H1 (cell line): ENCODE data around the gene MXI1. TPM values are rescaled to one million over a fixed set of nuclear protein-coding genes. Genes with fewer than 3 reads are reported as not detected.

Source experiments
- CHD1 ChIP-seq: IDR thresholded peaks from 2 replicates; pipeline ENCODE4 v1.6.1; 2012; ENCODE audit warnings: low read depth, low read length, improper control_type of control experiment
- CREB1 ChIP-seq: IDR thresholded peaks from 2 replicates; pipeline ENCODE4 v1.6.1; 2012; ENCODE audit warnings: inconsistent platforms
- CTCF ChIP-seq, 3 experiments: IDR thresholded peaks; 1 replicate in 2 of 3; 2 replicates in 1 of 3; pipeline versions ENCODE4 v1.5.1 to v1.6.1; 2011; ENCODE audit warnings: low read length in 3 of 3, mild to moderate bottlenecking in 3 of 3, inconsistent platforms in 2 of 3, low read depth in 1 of 3, moderate library complexity in 1 of 3; ENCODE audit not compliant: insufficient read depth in 1 of 3; ENCODE audit errors: control extremely low read depth in 1 of 3
- RXRA ChIP-seq: IDR thresholded peaks from 2 replicates; pipeline ENCODE4 v1.6.1; 2011; ENCODE audit warnings: low read depth, mild to moderate bottlenecking, low read length, moderate library complexity; ENCODE audit not compliant: insufficient read depth
- polyA plus RNA-seq, 7 experiments: library from polyadenylated mRNA; depleted of rRNA in 3 of 7; stranded (reverse) in 5 of 7; unstranded in 2 of 7; fragments of >200 nt in 5 of 7; fragments of 200-250 nt in 2 of 7; gene quantifications; 1 replicate in 5 of 7; 2 replicates in 1 of 7; 4 replicates in 1 of 7; pipeline versions ENCODE4 v1.2.1 to v1.2.3, GENCODE V29; 2011 to 2013; ENCODE audit warnings: missing spikeins in 2 of 7, mixed read lengths in 2 of 7
- total RNA-seq: library from RNA; stranded (reverse); fragmentation: NEBNext Ultra II Directional; extraction: Animal tissue kit (Norgen Biotek cat#: 25700); gene quantifications from 2 replicates; pipeline ENCODE4 v1.2.1, GENCODE V29; 2021

MXI1 gene
- total and polyA plus RNA-seq, 2 of the 8 experiments (the other 6 are each of a cell fraction or from before 2014, with no cell fraction given), result 5.7 to 8.8 TPM

DNA sequence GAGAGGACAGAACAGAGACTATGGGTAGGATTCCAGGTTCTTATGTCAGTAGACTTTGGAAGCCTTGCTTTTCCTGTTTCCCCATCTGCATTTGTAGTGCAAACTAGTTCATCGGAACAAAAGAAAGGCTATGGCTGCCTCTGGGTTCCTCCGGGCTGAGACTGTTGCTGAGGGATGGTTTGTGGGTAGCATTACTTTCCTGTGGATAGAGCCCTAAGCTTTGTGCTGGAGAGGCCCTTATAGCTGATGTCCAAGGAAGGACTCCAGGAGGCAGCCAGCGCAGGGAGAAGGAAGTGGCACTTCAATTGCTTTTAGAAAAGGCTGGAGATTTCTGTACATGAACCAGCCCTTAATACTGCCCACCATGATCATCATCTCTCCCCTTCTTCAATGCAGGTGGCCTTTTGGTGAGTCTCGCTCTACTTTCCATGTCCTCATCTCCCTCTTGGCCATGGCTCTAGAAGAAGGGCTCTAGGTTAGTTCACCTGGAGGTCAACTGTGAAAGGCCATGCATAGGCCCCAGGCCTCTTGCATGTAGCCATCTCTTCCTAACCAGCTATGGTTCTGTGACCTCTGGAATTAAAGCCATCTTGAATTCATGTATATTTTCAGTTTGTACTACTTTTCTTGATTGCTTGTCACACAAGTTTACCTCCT lies 15.4 kb downstream of the MXI1 start (continued):
- no peak for TF ChIP-seq CTCF (IDR thresholded peaks at IDR 0.05; ENCODE audit: control extremely low read depth in 1 of 3, insufficient read depth in 1 of 3, low read depth in 1 of 3, low read length in 3 of 3)
- TF ChIP-seq RXRA, result no peak
- TF ChIP-seq CHD1, result no peak
- TF ChIP-seq CREB1, result no peak
